HL-60/S4 treated with retinoic acid at 250 ng/mL for 4 days and 3 days (cell line): Measurements from ENCODE around the gene TRAPPC6A.

Experiments used
- in situ Hi-C: fragments of 300-500 bp; cut with MboI; formaldehyde crosslinking; loops from 2 replicates; pipeline ENCODE4 v1.7.0; 2022; ENCODE audit warnings: low sequenced_read_pairs

TRAPPC6A gene

GRCh38 chr19:45186509-45187334 lies 8.7 kb upstream of the TRAPPC6A start:
- in situ Hi-C loops, result no loop called here

DNA sequence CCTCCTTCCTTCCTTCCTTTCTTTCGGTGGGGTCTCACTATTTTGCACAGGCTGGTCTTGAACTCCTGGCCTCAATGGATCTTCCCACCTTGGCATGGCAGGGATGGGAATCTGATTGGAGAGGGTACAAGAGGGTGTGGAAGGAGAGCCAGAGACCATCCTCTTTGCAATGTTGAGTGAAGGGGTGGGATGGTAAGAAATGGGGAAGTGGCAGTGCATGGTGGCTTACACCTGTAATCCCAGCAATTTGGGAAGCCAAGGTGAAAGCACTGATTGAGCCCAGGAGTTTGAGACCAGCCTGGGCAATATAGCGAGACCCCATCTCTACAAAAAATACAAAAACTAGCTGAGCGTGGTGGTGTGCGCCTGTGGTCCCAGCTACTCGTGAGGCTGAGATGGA lies 6.1 kb upstream of the TRAPPC6A start:
- in situ Hi-C loops, result no loop called here

GRCh38 chr19:45182758-45183157 lies 4.7 kb upstream of the TRAPPC6A start:
- in situ Hi-C loops, result no loop called here

DNA sequence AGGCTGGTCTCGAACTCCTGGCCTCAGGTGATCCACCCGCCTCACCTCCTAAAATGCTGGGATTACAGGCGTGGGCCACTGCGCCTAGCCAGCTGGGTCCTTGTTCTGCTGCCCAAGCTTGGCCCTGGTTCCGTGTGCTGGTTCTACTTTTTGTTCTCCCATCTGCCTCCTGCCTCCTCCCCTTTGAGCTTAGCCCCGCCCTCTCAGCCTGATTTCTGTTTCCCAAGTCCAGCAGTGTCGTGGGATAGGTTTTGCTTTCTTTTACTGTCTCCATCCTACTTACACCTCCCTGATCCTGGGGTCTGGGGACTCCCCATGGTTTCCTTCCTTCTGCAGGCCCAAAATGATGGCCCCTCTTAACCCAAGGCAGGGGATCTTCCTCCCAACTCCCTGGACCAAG lies 2.9 kb upstream of the TRAPPC6A start:
- in situ Hi-C loops, result no loop called here

- in situ Hi-C loops, result no loop called here
These were observed 1.9 kb upstream of the TRAPPC6A start for GRCh38 chr19:45179892-45180370.

DNA sequence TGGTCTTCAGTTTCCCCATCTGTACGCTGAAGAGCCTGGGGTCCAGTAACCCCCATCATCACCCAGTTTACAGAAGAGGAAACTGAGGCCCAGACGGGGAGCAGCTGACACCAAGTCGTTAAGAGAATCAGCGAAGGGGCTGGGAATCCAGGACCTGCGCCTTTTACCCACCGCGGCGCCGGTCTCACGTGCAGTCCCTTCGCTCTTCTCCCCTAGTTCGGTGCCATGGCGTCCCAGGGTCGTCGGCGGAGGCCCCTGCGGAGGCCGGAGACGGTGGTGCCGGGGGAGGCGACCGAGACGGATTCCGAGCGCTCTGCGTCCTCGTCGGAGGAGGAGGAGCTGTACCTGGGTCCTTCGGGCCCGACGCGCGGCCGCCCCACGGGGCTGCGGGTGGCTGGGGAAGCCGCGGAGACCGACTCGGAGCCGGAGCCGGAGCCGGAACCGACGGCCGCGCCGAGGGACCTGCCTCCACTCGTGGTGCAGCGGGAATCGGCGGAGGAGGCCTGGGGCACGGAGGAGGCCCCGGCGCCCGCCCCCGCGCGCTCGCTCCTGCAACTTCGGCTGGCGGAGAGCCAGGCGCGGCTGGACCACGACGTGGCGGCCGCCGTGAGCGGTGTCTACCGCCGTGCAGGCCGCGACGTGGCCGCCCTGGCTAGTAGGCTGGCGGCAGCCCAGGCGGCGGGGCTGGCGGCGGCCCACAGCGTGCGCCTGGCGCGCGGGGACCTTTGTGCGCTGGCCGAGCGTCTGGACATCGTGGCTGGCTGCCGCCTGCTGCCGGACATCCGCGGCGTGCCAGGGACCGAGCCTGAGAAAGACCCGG lies 1.2 kb upstream of the TRAPPC6A start:
- in situ Hi-C loops, result no loop called here

- in situ Hi-C loops, result no loop called here
These were observed 430 bp upstream of the TRAPPC6A start, which contains the start of gene BLOC1S3 for GRCh38 chr19:45178262-45179071. TSS of gene BLOC1S3 (plus strand) at chr19:45178784. CDS start at chr19:45179297, 513 bp downstream.

- in situ Hi-C loops, result no loop called here
These were observed 2.3 kb downstream of the TRAPPC6A start for GRCh38 chr19:45175515-45176345.

- in situ Hi-C loops, result no loop called here
These were observed 4.2 kb downstream of the TRAPPC6A start for GRCh38 chr19:45173816-45174215.

- in situ Hi-C loops, result no loop called here
These were observed 5.3 kb downstream of the TRAPPC6A start for GRCh38 chr19:45172611-45173208.

- in situ Hi-C loops, result no loop called here
These were observed 5.9 kb downstream of the TRAPPC6A start for GRCh38 chr19:45172173-45172572.

DNA sequence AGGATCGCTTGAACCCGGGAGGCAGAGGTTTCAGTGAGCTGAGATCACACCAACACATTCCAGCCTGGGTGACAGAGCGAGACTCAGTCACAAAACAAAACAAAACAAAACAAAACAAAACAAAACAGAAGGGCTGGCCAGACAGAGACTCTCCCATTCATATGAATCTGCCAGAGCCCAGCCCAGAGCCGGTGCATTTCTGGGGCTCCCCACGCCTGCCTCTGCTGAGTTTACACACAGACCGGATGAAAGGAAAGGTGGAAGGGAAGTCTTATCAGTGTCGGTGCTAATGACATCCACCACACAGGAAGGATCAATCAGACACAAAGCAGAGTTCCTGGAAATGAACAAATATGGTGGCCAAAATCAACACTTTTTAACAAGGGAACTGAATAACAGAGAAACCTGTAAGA lies 6.8 kb downstream of the TRAPPC6A start:
- in situ Hi-C loops, result no loop called here

- in situ Hi-C loops, result no loop called here
These were observed 7.6 kb downstream of the TRAPPC6A start for GRCh38 chr19:45170146-45171106.

GRCh38 chr19:45169602-45170001 lies 8.4 kb downstream of the TRAPPC6A start:
- in situ Hi-C loops, result no loop called here

DNA sequence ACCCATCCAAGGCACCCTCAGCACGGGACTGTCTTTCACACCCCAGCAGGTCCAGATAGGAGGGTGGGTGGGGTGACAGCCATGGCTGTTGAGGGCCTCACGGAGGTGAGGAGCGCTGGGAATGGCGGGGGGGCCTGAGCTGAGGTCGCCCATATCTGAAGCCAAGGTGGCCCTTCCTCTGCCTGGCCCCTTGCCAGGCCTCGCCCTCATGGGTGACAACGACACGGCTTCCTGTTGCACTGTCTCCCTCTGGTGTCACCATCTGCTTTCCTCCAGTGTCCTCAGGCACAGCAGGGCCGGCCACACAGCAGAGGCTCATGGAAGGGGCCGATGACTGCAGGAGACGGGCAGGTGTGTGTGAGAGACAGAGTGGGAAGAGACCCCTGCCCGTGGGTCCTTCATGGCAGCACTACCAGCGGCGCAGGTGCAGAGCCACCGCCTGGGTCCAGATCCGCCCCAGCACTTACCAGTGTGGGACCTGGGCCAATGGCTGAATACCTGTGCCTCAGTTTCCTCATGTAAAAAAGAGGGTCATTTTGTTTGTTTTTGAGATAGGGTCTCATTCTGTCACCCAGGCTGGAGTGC lies 9.2 kb downstream of the TRAPPC6A start:
- in situ Hi-C loops, result no loop called here

GRCh38 chr19:45166723-45167252 lies 11.2 kb downstream of the TRAPPC6A start:
- in situ Hi-C loops, result no loop called here

GRCh38 chr19:45164577-45165335 lies 13.3 kb downstream of the TRAPPC6A start:
- in situ Hi-C loops, result no loop called here
